ENCODE measurements around the gene P2RY6. TPM values are rescaled to one million over a fixed set of nuclear protein-coding genes. Genes with fewer than 3 reads are reported as not detected.

P2RY6 gene
- total and polyA plus RNA-seq, 12 donors, result 0.33 to 5.9 (median 3.9) TPM

GRCh38 chr11:73266646-73267020, 5.5 kb upstream of the P2RY6 start:
- H3K4me3 ChIP-seq, result no peak overlapping the region
- H3K27me3 ChIP-seq, result peaks cover 10% of the 10 kb centered on the region
- H3K9me3 ChIP-seq (replicated peaks in 1 of 3), result no peaks in the 10 kb centered on the region
- no peaks in the 10 kb centered on the region for H3K4me1 ChIP-seq (replicated peaks in 1 of 2)
- intact Hi-C loops (cut with DNase I), result no loop called here
- TF ChIP-seq, protein P1, sequence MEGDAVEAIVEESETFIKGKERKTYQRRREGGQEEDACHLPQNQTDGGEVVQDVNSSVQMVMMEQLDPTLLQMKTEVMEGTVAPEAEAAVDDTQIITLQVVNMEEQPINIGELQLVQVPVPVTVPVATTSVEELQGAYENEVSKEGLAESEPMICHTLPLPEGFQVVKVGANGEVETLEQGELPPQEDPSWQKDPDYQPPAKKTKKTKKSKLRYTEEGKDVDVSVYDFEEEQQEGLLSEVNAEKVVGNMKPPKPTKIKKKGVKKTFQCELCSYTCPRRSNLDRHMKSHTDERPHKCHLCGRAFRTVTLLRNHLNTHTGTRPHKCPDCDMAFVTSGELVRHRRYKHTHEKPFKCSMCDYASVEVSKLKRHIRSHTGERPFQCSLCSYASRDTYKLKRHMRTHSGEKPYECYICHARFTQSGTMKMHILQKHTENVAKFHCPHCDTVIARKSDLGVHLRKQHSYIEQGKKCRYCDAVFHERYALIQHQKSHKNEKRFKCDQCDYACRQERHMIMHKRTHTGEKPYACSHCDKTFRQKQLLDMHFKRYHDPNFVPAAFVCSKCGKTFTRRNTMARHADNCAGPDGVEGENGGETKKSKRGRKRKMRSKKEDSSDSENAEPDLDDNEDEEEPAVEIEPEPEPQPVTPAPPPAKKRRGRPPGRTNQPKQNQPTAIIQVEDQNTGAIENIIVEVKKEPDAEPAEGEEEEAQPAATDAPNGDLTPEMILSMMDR (IDR thresholded peaks at IDR 0.05), result no peak
- TF ChIP-seq POLR2A (IDR thresholded peaks at IDR 0.05), result no peak
- WGBS, 4 donors, result 79 to 93% (median 90%) methylated on average over 3 to 4 of the region's 4 CpGs
- peak in 2 of 7 donors; percentile 10 to 30 for DNase-seq
- H3K27ac ChIP-seq, result no peak overlapping the region
- H3K36me3 ChIP-seq (replicated peaks in 1 of 2), result no peaks in the 10 kb centered on the region

DNA sequence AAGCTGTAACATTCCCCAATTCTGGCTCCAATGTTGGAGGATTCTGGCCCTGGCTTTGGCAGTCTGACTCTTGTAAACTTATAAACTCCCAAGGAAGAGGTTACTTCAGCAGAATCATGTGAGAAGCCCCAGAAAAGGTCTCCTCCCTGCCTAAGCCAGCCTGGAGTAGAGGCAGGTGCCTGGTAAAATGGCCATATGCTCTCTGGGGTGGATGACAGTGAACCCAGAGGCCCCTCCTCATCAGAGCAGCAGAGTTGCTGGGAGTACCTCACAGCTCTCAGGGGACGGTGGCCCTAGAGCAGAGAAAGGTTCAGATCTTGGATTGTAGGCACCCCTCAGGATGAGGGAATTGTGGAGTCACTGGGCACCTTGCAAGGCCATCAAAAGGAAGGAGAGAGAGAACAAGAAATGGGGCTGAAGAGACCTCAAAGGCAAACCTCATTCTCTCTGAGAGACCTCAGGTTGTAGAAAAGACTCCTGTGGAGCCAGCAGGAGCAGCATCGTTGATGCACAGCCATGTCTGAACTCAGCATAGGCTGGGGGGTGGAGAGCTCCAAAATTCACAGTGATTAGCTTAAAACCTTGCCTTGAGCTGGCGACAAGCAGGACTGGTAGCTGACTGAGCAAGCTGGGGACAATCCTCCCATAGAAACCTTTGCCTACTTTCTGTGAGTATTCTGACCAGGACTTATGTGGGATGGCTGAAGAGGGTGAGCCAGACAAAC, 4.9 kb upstream of the P2RY6 start:
- TF ChIP-seq, protein P1 (IDR thresholded peaks at IDR 0.05), result no peak
- no peak for TF ChIP-seq POLR2A (IDR thresholded peaks at IDR 0.05)
- 84 to 100% (median 88%) methylated on average over 1 to 3 of the region's 3 CpGs for WGBS, 4 donors
- peak in 2 of 7 donors; percentile 7 to 33 for DNase-seq
- H3K27ac ChIP-seq, result no peak overlapping the region
- intact Hi-C loops (cut with DNase I), result no loop called here
- no peaks in the 10 kb centered on the region for H3K9me3 ChIP-seq (replicated peaks in 1 of 3)
- no peaks in the 10 kb centered on the region for H3K4me1 ChIP-seq (replicated peaks in 1 of 2)
- no peaks in the 10 kb centered on the region for H3K36me3 ChIP-seq (replicated peaks in 1 of 2)
- peaks cover 10% of the 10 kb centered on the region for H3K27me3 ChIP-seq
- H3K4me3 ChIP-seq, result no peak overlapping the region

DNA sequence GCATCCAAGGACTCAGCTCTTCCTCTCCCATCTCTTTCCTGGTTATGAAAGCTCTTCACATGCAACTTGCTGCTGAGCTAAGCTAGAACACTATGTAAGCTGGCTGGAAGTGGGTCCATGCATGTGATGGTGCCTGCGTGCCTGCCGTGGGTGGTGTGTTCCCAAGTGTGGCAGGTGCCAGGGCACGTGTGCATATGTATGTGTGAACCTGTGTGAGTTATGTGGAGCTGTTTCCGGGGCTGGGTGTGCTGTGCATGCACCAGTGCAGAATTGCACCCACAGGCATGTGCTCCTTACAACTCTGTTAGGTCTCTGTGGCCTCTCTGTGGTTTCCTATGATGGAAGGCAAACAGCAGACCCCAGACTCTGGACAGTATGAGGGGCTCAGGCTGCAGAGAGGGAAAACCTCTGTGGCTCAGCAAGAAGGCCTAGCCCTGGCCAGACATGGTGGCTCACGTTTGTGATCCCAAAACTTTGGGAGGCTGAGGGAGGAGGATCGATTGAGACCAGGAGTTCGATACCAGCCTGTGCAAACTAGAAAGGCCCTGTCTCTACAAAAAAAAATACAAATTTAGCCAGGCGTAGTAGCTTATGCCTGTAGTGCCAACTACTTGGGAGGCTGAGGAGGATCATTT, 4.1 kb upstream of the P2RY6 start:
- intact Hi-C loops (cut with DNase I), result no loop called here
- 85 to 91% (median 88%) methylated on average over 8 of the region's 8 CpGs for WGBS, 4 donors
- Histone ChIP-seq H3K36me3 (replicated peaks in 1 of 2) (no peaks in the 10 kb centered on the region), H3K9me3 (replicated peaks in 1 of 3) (no peaks in the 10 kb centered on the region), H3K4me3 (no peak overlapping the region), H3K27me3 (peaks cover 10% of the 10 kb centered on the region), H3K27ac (no peak overlapping the region), H3K4me1 (replicated peaks in 1 of 2) (no peaks in the 10 kb centered on the region)
- TF ChIP-seq, protein P1 (IDR thresholded peaks at IDR 0.05), result no peak
- TF ChIP-seq POLR2A (IDR thresholded peaks at IDR 0.05), result no peak
- DNase-seq, result peak in 3 of 7 donors; percentile 8 to 51 (median 13)

DNA sequence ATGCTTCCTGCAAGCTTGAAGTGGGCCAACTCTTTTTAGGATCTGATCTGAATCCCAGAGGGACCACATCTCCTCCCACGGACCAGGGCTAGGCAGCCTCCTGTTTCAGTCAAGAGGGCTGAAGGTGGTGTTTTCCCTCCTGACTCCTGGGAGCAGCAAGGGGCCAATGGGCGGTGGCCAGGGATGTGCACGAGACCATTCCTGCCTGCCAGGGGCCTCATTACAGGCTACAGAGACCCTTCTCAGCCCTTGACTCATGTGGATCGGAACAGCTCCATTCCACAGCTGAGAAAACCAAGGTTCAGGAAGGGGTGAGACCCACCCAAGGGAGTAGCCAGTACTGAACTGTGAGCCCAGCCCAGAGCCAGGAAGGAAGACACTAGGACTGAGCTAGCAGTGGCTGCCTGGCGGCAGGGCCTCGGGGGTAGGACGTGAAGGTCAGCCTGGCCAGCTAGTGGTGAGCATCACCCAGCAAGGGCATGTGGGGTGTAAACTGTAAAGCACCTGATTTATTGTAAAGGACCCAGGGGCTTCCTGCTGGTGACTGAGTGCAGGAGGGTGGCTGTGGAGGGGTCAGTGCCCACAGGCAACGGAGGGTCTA, 3.4 kb upstream of the P2RY6 start:
- Histone ChIP-seq H3K27ac (no peak overlapping the region), H3K36me3 (replicated peaks in 1 of 2) (no peaks in the 10 kb centered on the region), H3K27me3 (peaks cover 10% of the 10 kb centered on the region), H3K4me1 (replicated peaks in 1 of 2) (no peaks in the 10 kb centered on the region), H3K9me3 (replicated peaks in 1 of 3) (no peaks in the 10 kb centered on the region), H3K4me3 (no peak overlapping the region)
- WGBS, 4 donors, result 80 to 89% (median 86%) methylated on average over 3 to 8 of the region's 8 CpGs
- intact Hi-C loops (cut with DNase I), result no loop called here
- peak in 3 of 7 donors; percentile 10 to 25 (median 16) for DNase-seq
- TF ChIP-seq POLR2A (IDR thresholded peaks at IDR 0.05), result no peak
- TF ChIP-seq, protein P1 (IDR thresholded peaks at IDR 0.05), result no peak
